NB4 (cell line): ENCODE results near the gene DNAJC21.

Experiments
- MAX ChIP-seq: IDR thresholded peaks from 2 replicates; pipeline ENCODE4 v1.6.1; 2011; ENCODE audit warnings: low read depth, low read length
- POLR2A ChIP-seq: IDR thresholded peaks from 2 replicates; pipeline ENCODE4 v1.6.1; 2011; ENCODE audit warnings: mild to moderate bottlenecking; ENCODE audit not compliant: insufficient read length; ENCODE audit errors: extremely low read depth
- TF ChIP-seq, protein P1 (sequence below): IDR thresholded peaks from one replicate; pipeline ENCODE4 v1.5.1; 2012; ENCODE audit warnings: low read depth, low read length

GRCh38 chr5:34903260-34903659 is 26.1 kb upstream of the DNAJC21 start:
- TF ChIP-seq, protein P1, sequence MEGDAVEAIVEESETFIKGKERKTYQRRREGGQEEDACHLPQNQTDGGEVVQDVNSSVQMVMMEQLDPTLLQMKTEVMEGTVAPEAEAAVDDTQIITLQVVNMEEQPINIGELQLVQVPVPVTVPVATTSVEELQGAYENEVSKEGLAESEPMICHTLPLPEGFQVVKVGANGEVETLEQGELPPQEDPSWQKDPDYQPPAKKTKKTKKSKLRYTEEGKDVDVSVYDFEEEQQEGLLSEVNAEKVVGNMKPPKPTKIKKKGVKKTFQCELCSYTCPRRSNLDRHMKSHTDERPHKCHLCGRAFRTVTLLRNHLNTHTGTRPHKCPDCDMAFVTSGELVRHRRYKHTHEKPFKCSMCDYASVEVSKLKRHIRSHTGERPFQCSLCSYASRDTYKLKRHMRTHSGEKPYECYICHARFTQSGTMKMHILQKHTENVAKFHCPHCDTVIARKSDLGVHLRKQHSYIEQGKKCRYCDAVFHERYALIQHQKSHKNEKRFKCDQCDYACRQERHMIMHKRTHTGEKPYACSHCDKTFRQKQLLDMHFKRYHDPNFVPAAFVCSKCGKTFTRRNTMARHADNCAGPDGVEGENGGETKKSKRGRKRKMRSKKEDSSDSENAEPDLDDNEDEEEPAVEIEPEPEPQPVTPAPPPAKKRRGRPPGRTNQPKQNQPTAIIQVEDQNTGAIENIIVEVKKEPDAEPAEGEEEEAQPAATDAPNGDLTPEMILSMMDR = no peak
- TF ChIP-seq POLR2A = no peak
- TF ChIP-seq MAX = no peak
